Measurements from ENCODE around the gene NEUROD1.

The NEUROD1 gene

GRCh38 chr2:181673173-181673572 is 7.1 kb downstream of the NEUROD1 start:
- H3K9me3 ChIP-seq (ENCODE audit: severe bottlenecking) = no peaks in the 10 kb centered on the region
- ATAC-seq (ENCODE audit: low read depth) (no peak), DNase-seq (ENCODE audit: low spot score) (no peak)
- peaks cover 42% of the 10 kb centered on the region for H3K27me3 ChIP-seq (ENCODE audit: insufficient read depth, poor library complexity, severe bottlenecking)
- no peak for TF ChIP-seq CTCF (IDR thresholded peaks at IDR 0.05; ENCODE audit: poor library complexity, severe bottlenecking)
- H3K36me3 ChIP-seq (ENCODE audit: low read depth) = no peaks in the 10 kb centered on the region
- H3K27ac ChIP-seq (ENCODE audit: poor library complexity, severe bottlenecking) = no peak overlapping the region
- no peak overlapping the region for H3K4me3 ChIP-seq (ENCODE audit: severe bottlenecking)
- no peaks in the 10 kb centered on the region for H3K4me1 ChIP-seq (ENCODE audit: insufficient read depth, poor library complexity, severe bottlenecking)

GRCh38 chr2:181672255-181673008 is 7.9 kb downstream of the NEUROD1 start:
- no peak for DNase-seq (ENCODE audit: low spot score)
- Histone ChIP-seq H3K36me3 (ENCODE audit: low read depth) (no peaks in the 10 kb centered on the region), H3K4me1 (ENCODE audit: insufficient read depth, poor library complexity, severe bottlenecking) (no peaks in the 10 kb centered on the region), H3K9me3 (ENCODE audit: severe bottlenecking) (no peaks in the 10 kb centered on the region), H3K27ac (ENCODE audit: poor library complexity, severe bottlenecking) (no peak overlapping the region), H3K4me3 (ENCODE audit: severe bottlenecking) (no peak overlapping the region), H3K27me3 (ENCODE audit: insufficient read depth, poor library complexity, severe bottlenecking) (peaks cover 34% of the 10 kb centered on the region)
- no peak for TF ChIP-seq CTCF (IDR thresholded peaks at IDR 0.05; ENCODE audit: poor library complexity, severe bottlenecking)
- no peak for ATAC-seq (ENCODE audit: low read depth)

- Histone ChIP-seq H3K4me1 (ENCODE audit: insufficient read depth, poor library complexity, severe bottlenecking) (no peaks in the 10 kb centered on the region), H3K4me3 (ENCODE audit: severe bottlenecking) (no peak overlapping the region), H3K27me3 (ENCODE audit: insufficient read depth, poor library complexity, severe bottlenecking) (peaks cover 24% of the 10 kb centered on the region), H3K9me3 (ENCODE audit: severe bottlenecking) (no peaks in the 10 kb centered on the region), H3K27ac (ENCODE audit: poor library complexity, severe bottlenecking) (no peak overlapping the region), H3K36me3 (ENCODE audit: low read depth) (no peaks in the 10 kb centered on the region)
- TF ChIP-seq CTCF (IDR thresholded peaks at IDR 0.05; ENCODE audit: poor library complexity, severe bottlenecking) = no peak
- no peak for DNase-seq (ENCODE audit: low spot score)
- no peak for ATAC-seq (ENCODE audit: low read depth)
These were observed 9.7 kb downstream of the NEUROD1 start for GRCh38 chr2:181670632-181671031.

- no peak for TF ChIP-seq CTCF (IDR thresholded peaks at IDR 0.05; ENCODE audit: poor library complexity, severe bottlenecking)
- ATAC-seq (ENCODE audit: low read depth) = no peak
These were observed 13.1 kb downstream of the NEUROD1 start for GRCh38 chr2:181667234-181667633.

GRCh38 chr2:181662287-181662686 is 18.0 kb downstream of the NEUROD1 start:
- DNase-seq (ENCODE audit: low spot score) = no peak
- TF ChIP-seq CTCF (IDR thresholded peaks at IDR 0.05; ENCODE audit: poor library complexity, severe bottlenecking) = no peak
- H3K36me3 ChIP-seq (ENCODE audit: low read depth) = no peaks in the 10 kb centered on the region
- H3K9me3 ChIP-seq (ENCODE audit: severe bottlenecking) = no peaks in the 10 kb centered on the region
- no peak overlapping the region for H3K4me3 ChIP-seq (ENCODE audit: severe bottlenecking)
- ATAC-seq (ENCODE audit: low read depth) = no peak
- peaks cover 6% of the 10 kb centered on the region for H3K27me3 ChIP-seq (ENCODE audit: insufficient read depth, poor library complexity, severe bottlenecking)
- H3K27ac ChIP-seq (ENCODE audit: poor library complexity, severe bottlenecking) = no peak overlapping the region
- no peaks in the 10 kb centered on the region for H3K4me1 ChIP-seq (ENCODE audit: insufficient read depth, poor library complexity, severe bottlenecking)

More at GRCh38 chr2:181667234-181667633, 13.1 kb downstream of the NEUROD1 start:
- no peaks in the 10 kb centered on the region for H3K9me3 ChIP-seq (ENCODE audit: severe bottlenecking)
- H3K27me3 ChIP-seq (ENCODE audit: insufficient read depth, poor library complexity, severe bottlenecking) = peaks cover 13% of the 10 kb centered on the region
- no peak overlapping the region for H3K27ac ChIP-seq (ENCODE audit: poor library complexity, severe bottlenecking)
- DNase-seq (ENCODE audit: low spot score) = no peak
- H3K36me3 ChIP-seq (ENCODE audit: low read depth) = no peaks in the 10 kb centered on the region
- H3K4me3 ChIP-seq (ENCODE audit: severe bottlenecking) = no peak overlapping the region
- no peaks in the 10 kb centered on the region for H3K4me1 ChIP-seq (ENCODE audit: insufficient read depth, poor library complexity, severe bottlenecking)

All from RWPE2 (cell line).